ENCODE data around the gene NAV2.
A peak's percentile ranks its signal among the peaks of the same experiment; 100 is the strongest.
"Not testable (repeated sequence)": the region's sequence is repeated elsewhere in the genome, so short reads cannot be mapped to it uniquely, and the experiment has no call there.

NAV2 gene

GRCh38 chr11:20120134-20120925 lies 407.7 kb downstream of the NAV2 start:
- H3K9ac ChIP-seq (ENCODE audit: low read depth, low read length): no peak overlapping the region
- no peaks in the 10 kb centered on the region for H3K9me3 ChIP-seq (ENCODE audit: control insufficient read depth, insufficient read depth, low read length)
- H3K4me3 ChIP-seq (ENCODE audit: low read depth, low read length): no peak overlapping the region
- no peaks in the 10 kb centered on the region for H3K27me3 ChIP-seq (ENCODE audit: control insufficient read depth, insufficient read depth, low read length)
- no peak overlapping the region for H3K27ac ChIP-seq (ENCODE audit: low read depth, low read length)
- no peaks in the 10 kb centered on the region for H3K4me1 ChIP-seq (ENCODE audit: control insufficient read depth, insufficient read depth, low read length)
- H3K36me3 ChIP-seq (ENCODE audit: control insufficient read depth, insufficient read depth, low read length): peaks cover 49% of the 10 kb centered on the region

GRCh38 chr11:20122131-20122530 lies 409.5 kb downstream of the NAV2 start:
- Histone ChIP-seq H3K9me3 (ENCODE audit: control insufficient read depth, insufficient read depth, low read length) (no peaks in the 10 kb centered on the region), H3K27me3 (ENCODE audit: control insufficient read depth, insufficient read depth, low read length) (no peaks in the 10 kb centered on the region), H3K4me3 (ENCODE audit: low read depth, low read length) (no peak overlapping the region), H3K27ac (ENCODE audit: low read depth, low read length) (no peak overlapping the region), H3K36me3 (ENCODE audit: control insufficient read depth, insufficient read depth, low read length) (peaks cover 35% of the 10 kb centered on the region), H3K4me1 (ENCODE audit: control insufficient read depth, insufficient read depth, low read length) (no peaks in the 10 kb centered on the region), H3K9ac (ENCODE audit: low read depth, low read length) (no peak overlapping the region)

DNA sequence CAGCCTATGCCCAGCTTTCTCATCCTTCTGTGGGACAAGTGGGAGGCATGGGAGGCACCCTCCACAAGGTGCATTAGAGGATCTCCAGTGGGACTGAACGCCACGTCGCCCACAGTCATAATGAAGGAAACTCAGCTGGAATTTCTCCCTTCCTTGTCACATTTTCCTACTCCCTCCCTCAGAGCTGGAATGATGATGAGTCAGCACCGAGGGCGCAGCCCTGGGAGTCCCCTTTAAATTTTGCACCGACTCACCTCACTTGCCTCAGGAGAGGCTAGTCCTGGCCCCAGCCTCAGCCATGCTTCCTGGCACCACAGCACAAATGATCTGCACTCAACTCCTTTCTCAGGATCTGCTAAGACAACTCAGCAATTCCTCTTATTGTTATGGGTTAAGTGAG lies 413.3 kb downstream of the NAV2 start:
- Histone ChIP-seq H3K27ac (ENCODE audit: low read depth, low read length) (no peak overlapping the region), H3K4me1 (ENCODE audit: control insufficient read depth, insufficient read depth, low read length) (no peaks in the 10 kb centered on the region), H3K4me3 (ENCODE audit: low read depth, low read length) (no peak overlapping the region), H3K9ac (ENCODE audit: low read depth, low read length) (no peak overlapping the region), H3K9me3 (ENCODE audit: control insufficient read depth, insufficient read depth, low read length) (no peaks in the 10 kb centered on the region), H3K36me3 (ENCODE audit: control insufficient read depth, insufficient read depth, low read length) (no peaks in the 10 kb centered on the region), H3K27me3 (ENCODE audit: control insufficient read depth, insufficient read depth, low read length) (peaks cover 10% of the 10 kb centered on the region)

DNA sequence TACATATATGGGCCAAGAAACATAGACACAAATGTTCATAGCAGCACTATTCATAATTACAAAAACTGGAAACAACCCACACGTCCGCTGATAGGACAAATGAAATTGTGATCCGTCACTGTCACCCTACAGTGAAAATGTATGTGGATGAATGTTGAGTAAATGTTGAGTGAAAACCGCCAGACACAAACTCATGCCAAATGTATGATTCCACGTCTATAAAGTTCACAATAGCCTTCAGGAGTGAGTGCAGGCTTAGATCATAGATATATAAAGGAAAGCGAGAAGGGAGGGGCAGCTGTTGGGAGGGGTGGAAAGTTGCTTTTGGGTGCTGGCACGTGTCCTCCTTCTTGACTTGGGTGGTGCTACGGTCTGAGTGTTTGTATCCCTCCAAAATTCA lies 414.1 kb downstream of the NAV2 start:
- no peaks in the 10 kb centered on the region for H3K4me1 ChIP-seq (ENCODE audit: control insufficient read depth, insufficient read depth, low read length)
- H3K4me3 ChIP-seq (ENCODE audit: low read depth, low read length): no peak overlapping the region
- peaks cover 16% of the 10 kb centered on the region for H3K27me3 ChIP-seq (ENCODE audit: control insufficient read depth, insufficient read depth, low read length)
- no peak overlapping the region for H3K27ac ChIP-seq (ENCODE audit: low read depth, low read length)
- H3K36me3 ChIP-seq (ENCODE audit: control insufficient read depth, insufficient read depth, low read length): no peaks in the 10 kb centered on the region
- no peak overlapping the region for H3K9ac ChIP-seq (ENCODE audit: low read depth, low read length)
- no peaks in the 10 kb centered on the region for H3K9me3 ChIP-seq (ENCODE audit: control insufficient read depth, insufficient read depth, low read length)

DNA sequence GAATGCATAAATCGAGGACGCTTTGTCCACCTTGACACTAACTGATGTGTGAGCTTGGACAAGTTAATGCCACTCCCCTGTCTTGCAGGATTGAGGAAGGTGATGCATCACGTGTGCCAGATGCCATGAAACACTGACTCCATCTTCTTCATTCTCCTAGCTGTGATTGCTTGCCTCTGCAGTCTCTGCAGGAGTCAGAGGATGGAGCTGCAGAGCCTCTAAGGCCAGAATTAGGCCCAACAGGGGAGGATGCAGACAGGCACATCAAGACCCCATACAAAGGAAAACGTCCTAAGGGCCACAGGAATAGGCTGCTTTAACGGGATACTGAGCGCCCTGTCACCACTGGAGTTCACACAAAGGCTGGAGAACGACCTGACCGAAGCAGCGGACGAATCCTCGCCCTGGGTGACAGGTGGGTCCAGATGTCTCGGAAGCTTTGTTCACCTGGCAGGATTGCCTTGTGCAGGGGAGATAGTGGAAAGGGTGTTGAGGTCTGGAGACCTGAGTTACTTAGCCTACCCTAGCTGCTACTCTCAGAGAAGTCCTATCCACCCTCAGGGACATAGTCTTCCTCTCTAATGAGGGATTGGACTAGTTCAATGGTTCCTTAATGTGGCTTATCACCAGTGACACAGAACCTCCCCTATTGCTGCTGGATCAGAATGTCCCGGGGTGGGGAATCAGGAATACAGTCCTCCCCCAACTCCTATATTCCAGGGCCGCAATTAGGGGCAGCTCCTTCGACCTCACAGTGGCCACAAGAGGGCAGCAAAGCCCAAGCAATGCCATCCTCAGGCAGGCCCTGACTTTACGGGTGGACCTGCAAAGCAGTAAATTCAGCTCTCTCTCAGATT lies 415.3 kb downstream of the NAV2 start:
- Histone ChIP-seq H3K9me3 (ENCODE audit: control insufficient read depth, insufficient read depth, low read length) (no peaks in the 10 kb centered on the region), H3K4me3 (ENCODE audit: low read depth, low read length) (no peak overlapping the region), H3K27ac (ENCODE audit: low read depth, low read length) (no peak overlapping the region), H3K4me1 (ENCODE audit: control insufficient read depth, insufficient read depth, low read length) (peaks cover 2% of the 10 kb centered on the region; the same call in 1 of the 2 replicates), H3K9ac (ENCODE audit: low read depth, low read length) (no peak overlapping the region), H3K36me3 (ENCODE audit: control insufficient read depth, insufficient read depth, low read length) (no peaks in the 10 kb centered on the region), H3K27me3 (ENCODE audit: control insufficient read depth, insufficient read depth, low read length) (peaks cover 26% of the 10 kb centered on the region)

- not testable (repeated sequence) for H3K27ac ChIP-seq (ENCODE audit: low read depth, low read length); H3K4me1 ChIP-seq (ENCODE audit: control insufficient read depth, insufficient read depth, low read length); H3K36me3 ChIP-seq (ENCODE audit: control insufficient read depth, insufficient read depth, low read length); H3K4me3 ChIP-seq (ENCODE audit: low read depth, low read length); H3K9me3 ChIP-seq (ENCODE audit: control insufficient read depth, insufficient read depth, low read length); H3K9ac ChIP-seq (ENCODE audit: low read depth, low read length)
- peaks cover 29% of the 10 kb centered on the region for H3K27me3 ChIP-seq (ENCODE audit: control insufficient read depth, insufficient read depth, low read length)
Observed at GRCh38 chr11:20128528-20128825, 415.8 kb downstream of the NAV2 start.

DNA sequence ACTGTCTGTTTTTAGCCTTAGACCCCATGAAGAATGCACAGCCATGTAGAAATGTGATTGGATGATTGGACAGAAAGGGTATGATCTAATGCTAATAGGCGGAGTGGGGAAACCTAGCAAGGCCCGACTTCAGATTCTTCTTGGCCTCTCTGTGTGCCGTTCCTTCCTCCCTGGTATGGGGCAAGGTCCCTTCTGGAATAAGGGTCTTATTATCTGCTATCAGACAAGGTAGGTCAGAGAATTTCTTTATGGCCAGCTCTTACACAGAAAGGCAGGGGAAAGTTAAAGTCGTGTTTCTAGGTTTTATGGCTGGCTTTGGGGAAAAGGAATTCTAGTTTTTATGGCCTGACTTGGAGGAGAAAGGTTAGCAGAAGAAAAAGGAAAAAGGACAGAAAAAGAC lies 417.0 kb downstream of the NAV2 start:
- Histone ChIP-seq H3K4me1 (ENCODE audit: control insufficient read depth, insufficient read depth, low read length) (peaks cover 2% of the 10 kb centered on the region; the same call in 1 of the 2 replicates), H3K9ac (ENCODE audit: low read depth, low read length) (no peak overlapping the region), H3K36me3 (ENCODE audit: control insufficient read depth, insufficient read depth, low read length) (no peaks in the 10 kb centered on the region)

DNA sequence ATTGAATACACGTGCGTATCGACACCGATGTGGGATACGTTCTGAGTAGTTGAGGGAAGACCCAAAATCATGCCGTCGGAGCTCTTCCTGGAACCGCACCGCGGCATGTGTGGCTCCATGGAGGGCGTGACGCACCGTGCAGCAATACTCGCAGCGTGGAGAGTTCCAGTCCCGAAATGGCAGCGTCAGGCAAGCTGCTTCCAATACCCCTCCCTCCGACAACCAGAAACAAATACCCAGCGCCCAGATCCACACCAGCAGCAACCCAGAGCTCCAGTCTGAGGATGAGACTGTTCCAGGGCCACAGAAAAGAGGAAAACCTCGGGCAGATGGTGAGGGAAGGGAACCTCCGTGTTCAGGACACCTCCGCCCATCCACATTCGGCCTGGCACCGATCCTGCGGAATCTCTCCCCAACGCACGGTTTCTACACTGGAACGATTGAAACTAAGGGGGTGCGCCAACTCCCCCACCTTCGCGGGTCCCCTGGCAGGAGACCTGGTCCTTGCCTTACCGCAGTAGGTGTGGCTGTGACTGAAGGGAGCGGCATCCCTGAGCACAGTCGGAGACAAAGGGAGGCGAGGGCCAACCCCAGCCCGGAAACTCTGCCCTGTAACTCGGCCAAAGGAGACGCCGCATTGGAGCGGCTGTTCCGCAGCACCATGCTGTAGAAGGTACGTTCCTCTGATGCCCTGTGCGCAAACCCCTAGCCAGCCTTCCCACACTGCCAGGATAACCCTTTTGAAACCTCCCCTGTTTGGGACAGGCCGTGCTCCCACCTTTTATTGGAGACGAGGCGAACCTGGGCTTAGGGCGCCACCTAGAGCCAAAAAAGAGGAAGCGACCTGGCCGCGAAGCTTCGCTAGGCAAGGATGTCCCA lies 419.4 kb downstream of the NAV2 start:
- no peaks in the 10 kb centered on the region for H3K9me3 ChIP-seq (ENCODE audit: control insufficient read depth, insufficient read depth, low read length)
- H3K4me3 ChIP-seq (ENCODE audit: low read depth, low read length): peak overlapping the region; percentile 61
- H3K9ac ChIP-seq (ENCODE audit: low read depth, low read length): 0 out of 2 replicates have a peak overlapping the region, but pooled peaks have one; percentile 30
- H3K27ac ChIP-seq (ENCODE audit: low read depth, low read length): no peak overlapping the region
- peaks cover 38% of the 10 kb centered on the region for H3K27me3 ChIP-seq (ENCODE audit: control insufficient read depth, insufficient read depth, low read length)
- peaks cover 2% of the 10 kb centered on the region; the same call in 1 of the 2 replicates for H3K4me1 ChIP-seq (ENCODE audit: control insufficient read depth, insufficient read depth, low read length)
- no peaks in the 10 kb centered on the region for H3K36me3 ChIP-seq (ENCODE audit: control insufficient read depth, insufficient read depth, low read length)

More for the DNA sequence above, 417.0 kb downstream of the NAV2 start:
- no peaks in the 10 kb centered on the region for H3K9me3 ChIP-seq (ENCODE audit: control insufficient read depth, insufficient read depth, low read length)
- no peak overlapping the region for H3K4me3 ChIP-seq (ENCODE audit: low read depth, low read length)
- H3K27me3 ChIP-seq (ENCODE audit: control insufficient read depth, insufficient read depth, low read length): peaks cover 36% of the 10 kb centered on the region
- H3K27ac ChIP-seq (ENCODE audit: low read depth, low read length): no peak overlapping the region

GRCh38 chr11:20132667-20133039 lies 420.0 kb downstream of the NAV2 start:
- Histone ChIP-seq H3K9ac (ENCODE audit: low read depth, low read length) (no peak overlapping the region), H3K27me3 (ENCODE audit: control insufficient read depth, insufficient read depth, low read length) (peaks cover 38% of the 10 kb centered on the region), H3K9me3 (ENCODE audit: control insufficient read depth, insufficient read depth, low read length) (no peaks in the 10 kb centered on the region), H3K36me3 (ENCODE audit: control insufficient read depth, insufficient read depth, low read length) (no peaks in the 10 kb centered on the region), H3K4me3 (ENCODE audit: low read depth, low read length) (peak overlapping the region; percentile 61; the same call in 1 of the 2 replicates), H3K27ac (ENCODE audit: low read depth, low read length) (no peak overlapping the region), H3K4me1 (ENCODE audit: control insufficient read depth, insufficient read depth, low read length) (peaks cover 2% of the 10 kb centered on the region; the same call in 1 of the 2 replicates)

DNA sequence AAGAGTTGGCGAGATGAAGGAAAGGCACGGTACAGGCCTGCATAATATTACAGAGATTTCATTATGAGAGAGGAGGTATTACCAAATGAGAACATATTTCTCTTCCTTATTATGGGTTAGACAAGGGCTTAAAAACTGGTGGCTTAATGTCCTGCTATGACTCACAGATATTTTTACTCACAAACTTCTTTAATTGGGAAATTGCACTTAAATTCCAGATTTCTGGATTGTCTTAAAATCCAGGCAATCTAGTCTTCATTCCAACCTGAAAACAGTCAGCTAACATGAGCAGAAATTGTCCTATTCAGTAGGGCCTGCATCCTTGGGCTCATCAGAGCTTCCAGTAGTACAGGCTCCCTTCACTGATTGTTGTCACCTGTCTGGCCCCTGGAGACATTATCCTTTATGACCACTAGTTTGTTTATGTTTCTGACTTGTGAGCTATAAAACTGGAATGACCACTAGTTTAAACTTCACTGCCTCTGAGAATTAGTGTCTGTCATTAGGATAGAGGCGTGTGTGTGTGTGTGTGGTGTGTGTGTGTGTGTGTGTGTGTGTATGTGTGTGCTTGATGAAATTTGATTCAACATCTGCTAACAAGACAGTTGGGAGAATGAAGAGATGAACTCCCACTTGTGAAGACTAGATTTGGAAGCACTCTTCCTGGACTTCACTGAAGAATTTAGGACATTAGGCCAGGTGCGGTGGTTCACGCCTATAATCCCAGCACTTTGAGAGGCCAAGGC lies 422.5 kb downstream of the NAV2 start:
- no peak overlapping the region for H3K4me3 ChIP-seq (ENCODE audit: low read depth, low read length)
- H3K4me1 ChIP-seq (ENCODE audit: control insufficient read depth, insufficient read depth, low read length): peaks cover 2% of the 10 kb centered on the region; the same call in 1 of the 2 replicates
- no peaks in the 10 kb centered on the region for H3K9me3 ChIP-seq (ENCODE audit: control insufficient read depth, insufficient read depth, low read length)
- peaks cover 34% of the 10 kb centered on the region for H3K27me3 ChIP-seq (ENCODE audit: control insufficient read depth, insufficient read depth, low read length)
- no peak overlapping the region for H3K27ac ChIP-seq (ENCODE audit: low read depth, low read length)
- H3K9ac ChIP-seq (ENCODE audit: low read depth, low read length): no peak overlapping the region
- H3K36me3 ChIP-seq (ENCODE audit: control insufficient read depth, insufficient read depth, low read length): no peaks in the 10 kb centered on the region
